Stimulated activated naive CD8-positive, alpha-beta T cell treated with anti-CD3 and anti-CD28 coated beads, Interleukin-15, Interleukin-2, amounts not matched to agents 100 U/mL and 50 U/mL, for 24 hours (primary cell): ENCODE data around the gene KRT86.
"Not testable (repeated sequence)": the region's sequence is repeated elsewhere in the genome, so short reads cannot be mapped to it uniquely, and the experiment has no call there.

Experiments used
- ATAC-seq: fragments of 150-1000 bp; cut with Tn5 transposase; one replicate; pipeline ENCODE4 v1.10.0; 2021
- DNase-seq: peaks from one replicate; pipeline ENCODE4 v3.0.0; 2021

The KRT86 gene

DNA sequence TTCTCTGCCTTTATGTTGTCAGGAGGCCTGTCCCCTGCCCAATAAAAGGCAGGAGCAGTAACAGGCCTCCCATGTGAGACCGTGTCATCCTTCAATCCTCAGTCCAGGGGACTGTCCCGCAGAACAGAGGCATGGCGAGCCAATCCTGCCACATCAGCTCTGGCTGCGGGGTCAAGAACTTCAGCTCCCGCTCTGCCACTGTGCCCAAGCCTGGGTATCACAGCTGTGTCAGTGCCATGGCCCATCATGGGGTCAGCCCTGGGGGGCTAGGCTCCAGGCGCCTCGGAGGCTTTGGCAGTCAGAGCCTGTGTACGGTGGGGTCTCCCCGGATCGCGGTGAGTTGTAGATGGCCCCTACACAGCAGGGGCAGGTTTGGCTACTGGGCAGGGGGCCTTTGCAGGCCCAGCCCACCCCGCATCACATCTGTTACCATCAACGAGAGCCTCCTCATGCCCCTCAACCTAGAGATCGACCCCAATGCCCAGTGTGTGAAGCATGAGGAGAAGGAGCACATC lies 66.7 kb downstream of the KRT86 start:
- ATAC-seq (no peak), DNase-seq (no peak)

DNA sequence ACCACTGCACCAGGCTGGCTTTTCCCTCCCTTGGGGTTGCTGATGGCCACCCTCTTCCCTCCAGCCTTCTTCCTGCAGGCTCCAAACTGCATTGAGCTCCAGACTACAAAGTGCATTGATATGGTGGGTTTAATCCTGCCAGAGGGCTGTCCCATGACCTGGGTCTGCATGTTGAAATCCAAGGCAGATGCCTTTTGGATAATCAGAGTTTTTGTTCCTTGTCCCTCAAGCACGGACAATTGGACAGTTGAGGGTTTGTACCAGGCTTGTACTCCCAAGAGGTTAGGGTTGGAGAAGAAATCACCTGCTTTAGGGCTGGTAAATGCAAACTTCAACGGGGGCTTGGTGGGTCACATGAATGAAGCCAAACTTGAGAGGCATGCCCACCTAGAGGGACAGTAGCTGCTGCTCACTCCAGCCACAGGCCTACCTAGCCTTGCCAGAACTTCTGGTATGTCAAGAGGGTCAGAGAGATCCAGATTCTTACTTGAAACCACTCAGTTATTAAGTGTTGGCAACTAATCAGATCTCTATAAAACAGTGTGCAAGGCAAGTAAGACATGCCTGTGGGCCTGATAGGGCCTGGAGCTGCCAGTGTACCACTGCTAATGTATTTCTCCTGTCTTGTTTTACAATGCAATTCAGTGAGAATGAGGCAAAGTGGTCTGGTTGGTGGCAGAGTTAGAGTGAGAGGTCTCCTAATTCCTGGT lies 68.5 kb downstream of the KRT86 start:
- DNase-seq (no peak), ATAC-seq (no peak)

DNA sequence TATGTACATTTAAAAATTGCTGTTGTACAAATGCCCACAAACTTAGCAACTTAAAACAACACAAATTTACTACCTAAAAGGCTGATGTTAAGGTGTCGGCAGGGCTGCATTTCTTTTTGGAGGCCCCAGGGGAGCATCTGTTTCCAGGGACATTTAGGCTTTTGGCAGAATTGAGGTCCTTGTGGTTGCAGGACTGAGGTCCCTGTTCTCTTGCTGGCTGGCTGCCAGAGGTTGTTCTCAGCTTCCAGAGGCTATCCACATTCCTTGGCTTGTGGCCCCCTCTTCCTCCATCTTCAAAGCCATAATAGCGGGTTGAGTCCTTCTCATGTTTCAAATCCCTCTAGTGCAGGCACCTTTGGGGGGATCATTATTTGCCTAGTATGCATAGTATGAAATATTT lies 69.1 kb downstream of the KRT86 start:
- DNase-seq (no peak), ATAC-seq (no peak)

DNA sequence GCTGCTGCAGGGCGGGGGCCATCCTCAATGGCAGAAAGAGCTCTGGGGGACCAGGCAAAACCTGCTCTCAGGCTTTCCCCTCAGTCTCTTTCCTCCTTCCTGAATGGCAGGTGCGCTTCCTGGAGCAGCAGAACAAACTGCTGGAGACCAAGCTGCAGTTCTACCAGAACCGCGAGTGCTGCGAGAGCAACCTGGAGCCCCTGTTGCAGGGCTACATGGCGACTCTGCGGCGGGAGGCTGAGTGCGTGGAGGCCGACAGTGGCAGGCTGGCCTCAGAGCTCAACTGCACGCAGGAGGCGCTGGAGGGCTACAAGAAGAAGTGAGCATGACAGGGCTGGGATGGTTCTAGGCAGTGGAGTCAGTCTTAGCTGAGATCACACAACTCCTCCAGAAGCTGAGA lies 69.7 kb downstream of the KRT86 start:
- DNase-seq (no peak), ATAC-seq (no peak)

DNA sequence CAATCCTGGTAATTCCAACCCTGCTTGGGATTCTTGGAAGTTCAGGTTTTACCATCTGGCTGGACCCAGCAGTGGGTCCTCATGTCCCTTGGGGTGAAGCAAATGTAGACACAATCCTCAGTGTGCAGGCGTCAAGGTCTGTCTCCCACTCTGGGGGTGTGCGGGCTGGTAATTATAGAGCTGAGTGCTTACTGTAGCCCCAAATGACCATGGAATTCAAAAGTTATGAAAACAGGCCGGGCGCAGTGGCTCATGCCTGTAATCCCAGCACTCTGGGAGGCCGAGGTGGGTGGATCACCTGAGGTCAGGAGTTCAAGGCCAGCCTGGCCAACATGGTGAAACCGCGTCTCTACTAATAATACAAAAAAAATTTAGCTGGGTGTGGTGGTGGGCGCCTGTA lies 70.6 kb downstream of the KRT86 start:
- ATAC-seq, result not testable (repeated sequence)

DNA sequence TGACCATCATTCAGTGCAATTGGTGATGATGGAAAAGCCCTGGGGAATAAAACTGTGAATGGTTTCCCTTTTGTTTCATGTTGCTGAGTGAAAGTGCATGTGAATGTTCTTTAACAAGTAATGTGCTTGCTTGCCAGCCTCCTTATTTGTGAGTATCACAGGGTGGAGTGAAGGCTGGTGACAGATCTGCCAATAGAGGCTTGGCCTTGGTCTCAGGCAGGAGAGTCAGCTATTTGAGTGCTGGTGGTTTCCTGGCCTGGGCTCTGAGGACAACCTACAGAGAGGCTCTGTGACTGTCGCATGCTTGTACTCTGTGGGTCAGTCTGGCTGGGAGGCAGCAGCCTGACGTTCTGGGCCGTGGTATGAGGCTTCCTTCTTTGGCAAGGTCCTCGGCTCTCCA lies 72.1 kb downstream of the KRT86 start:
- no peak for ATAC-seq
- DNase-seq, result no peak

More for the DNA sequence above, 70.6 kb downstream of the KRT86 start:
- not testable (repeated sequence) for DNase-seq

DNA sequence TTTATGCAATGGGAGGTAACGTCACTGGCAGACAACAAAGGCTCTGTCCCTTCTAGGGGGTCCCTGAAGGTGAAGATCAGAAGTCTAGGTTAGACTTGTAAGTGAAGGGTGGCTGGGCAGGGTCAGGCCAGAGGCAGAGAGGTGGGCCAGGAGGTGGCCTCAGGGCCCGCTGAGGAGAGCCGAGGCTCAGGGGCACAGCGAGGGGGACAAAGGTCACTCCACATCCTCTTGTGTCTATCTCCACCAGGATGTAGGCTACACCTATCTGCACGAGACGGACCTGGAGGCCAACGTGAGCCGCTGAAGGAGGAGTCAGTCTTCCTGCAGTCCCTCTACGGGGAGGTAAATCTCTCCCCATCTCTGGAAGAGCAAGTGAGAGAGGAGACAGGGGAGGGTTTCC lies 72.6 kb downstream of the KRT86 start:
- no peak for DNase-seq
- no peak for ATAC-seq

DNA sequence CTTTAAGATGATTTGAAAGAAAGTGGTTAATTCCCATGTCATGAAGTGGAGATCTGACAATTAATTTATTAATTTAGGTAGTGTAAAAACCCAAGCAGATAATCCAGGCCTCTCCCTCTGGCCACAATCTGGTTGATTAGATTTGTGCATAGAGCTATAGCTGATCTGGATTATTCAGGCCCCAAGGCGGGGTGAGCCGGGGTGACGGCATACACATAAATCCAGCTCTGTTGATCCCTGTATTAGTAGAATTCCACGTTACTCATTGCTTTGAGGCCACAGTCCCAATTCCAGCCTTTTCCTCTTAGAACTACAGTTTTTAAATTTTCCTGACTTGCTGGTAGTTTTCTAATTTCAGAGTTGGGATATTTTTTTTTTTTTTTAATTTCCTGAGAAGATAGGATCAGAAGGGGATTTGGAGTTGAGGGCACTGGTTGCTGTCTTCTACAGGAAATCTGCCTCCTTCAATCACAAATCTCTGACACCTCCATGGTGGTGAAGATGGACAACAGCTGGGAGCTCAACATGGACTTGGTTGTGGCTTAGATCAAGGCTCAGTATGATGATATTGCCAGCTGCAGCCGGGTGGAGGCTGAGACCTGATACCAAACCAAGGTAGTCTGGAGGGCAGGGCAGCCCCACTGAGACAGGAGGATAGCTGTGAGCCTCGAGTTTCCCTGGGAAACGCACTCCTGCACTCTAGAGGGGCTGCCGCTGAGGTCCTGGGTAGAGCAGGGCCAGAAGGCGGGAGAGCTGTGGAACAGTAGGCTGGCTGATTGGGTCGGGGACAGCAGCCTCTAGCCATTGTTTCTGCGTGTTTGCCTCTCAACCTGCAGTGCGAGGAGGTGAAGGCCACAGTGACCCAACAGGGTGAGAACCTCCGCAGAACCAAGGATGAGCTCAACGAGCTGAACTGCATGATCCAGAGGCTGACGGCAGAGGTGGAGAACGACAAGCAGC lies 73.4 kb downstream of the KRT86 start:
- ATAC-seq (no peak), DNase-seq (no peak)

DNA sequence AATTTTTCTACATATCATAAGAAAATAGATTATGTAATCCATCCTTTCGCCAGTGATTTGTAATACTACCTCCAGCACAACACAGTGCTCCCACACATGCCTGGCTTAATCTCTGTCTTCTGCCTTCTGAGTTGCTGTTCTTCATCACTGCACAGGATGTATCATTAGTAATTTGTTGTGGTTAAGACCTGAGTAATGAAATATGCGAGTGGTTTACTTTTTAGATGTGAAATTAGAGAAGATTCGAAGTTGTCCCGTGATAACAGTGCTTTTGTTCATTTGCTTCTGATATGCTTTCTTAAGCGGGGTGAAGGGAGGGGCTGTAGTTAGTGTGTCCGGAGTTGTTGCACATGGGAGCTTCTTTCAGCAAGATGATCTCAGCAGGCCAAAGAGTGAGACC lies 74.8 kb downstream of the KRT86 start:
- ATAC-seq, result no peak
- no peak for DNase-seq

DNA sequence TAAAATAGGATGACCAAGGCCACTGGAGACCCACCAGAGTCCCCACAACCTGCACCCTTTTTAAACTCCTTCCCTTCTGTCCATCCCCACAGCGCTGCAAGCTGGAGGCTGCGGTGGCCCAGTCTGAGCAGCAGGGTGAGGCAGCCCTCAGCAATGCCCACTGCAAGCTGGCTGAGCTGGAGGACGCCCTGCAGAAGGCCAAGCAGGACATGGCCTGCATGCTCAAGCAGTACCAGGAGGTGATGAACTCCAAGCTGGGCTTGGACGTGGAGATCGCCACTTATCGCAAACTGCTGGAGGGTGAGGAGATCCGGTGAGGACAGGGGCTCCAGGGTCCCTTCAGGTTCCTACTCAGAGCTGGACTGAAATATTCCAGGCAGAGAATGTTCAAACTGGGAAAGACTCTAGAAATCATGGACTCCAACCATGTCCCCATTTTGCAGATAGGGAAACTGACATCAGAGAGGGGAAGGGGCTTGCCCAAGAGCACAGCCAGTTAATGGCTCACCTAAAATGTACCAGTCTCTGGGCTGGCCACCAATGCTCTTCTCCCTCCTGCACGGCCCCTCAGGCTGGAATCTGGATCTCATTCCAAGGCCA lies 75.7 kb downstream of the KRT86 start:
- ATAC-seq (no peak), DNase-seq (no peak)

DNA sequence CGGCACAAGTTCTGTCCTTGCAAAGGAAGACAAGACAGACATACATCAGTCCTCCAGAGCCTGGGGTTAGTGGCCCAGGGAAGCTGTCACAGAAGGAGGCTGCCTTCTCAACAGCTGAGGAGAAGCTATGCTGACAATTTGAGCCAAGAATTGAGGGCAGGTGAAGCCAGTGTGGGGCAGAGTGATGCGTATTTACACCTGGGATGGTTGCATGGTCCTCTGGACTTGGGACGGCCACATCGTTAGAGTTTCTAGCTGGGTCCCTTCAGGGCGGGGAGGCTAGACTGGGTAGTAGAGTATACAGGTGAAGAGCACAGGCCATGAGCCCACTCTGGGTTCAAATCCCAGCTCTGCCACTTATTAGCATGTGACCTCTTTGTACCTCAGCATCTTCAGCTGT lies 76.3 kb downstream of the KRT86 start:
- ATAC-seq, result no peak
- no peak for DNase-seq

DNA sequence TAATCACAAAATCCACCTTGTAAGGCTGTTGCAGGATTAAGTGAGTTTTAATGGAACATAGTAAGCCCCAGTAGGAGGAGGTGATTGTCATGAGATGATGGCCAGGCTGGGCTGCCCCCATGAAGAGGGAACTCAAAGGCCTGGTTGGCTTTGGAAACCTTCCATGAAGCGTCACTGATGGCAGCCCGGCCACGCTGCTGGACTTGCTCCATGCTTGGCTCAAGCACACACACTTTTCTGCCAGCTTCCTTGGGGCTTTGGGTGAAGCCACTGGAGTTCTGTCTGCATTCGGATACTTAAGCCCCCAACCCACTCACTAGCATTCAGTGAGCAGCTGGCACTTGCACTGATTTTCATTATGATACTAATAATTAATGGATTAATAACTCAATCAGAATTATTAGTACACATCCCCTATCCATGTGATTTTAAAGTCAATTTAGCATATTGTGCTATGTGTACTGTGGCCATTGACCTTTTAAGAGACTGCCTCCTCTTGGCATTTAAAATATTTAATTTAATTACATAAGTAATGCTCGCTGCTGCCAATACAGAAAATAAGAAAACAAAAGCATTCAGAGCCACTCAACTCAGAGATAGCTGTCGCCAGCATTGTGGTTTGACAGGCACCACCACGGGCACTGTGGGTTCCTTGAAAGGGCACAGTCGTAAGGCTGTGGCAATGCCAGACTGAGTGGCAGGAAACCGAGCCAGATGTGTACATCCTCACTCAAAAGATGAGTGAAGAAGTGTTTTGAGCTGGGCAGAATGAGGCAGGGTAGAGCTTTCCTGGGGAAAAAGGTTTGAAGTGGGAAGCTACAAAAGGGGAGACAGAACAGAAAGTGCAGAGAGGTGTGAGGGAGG lies 77.0 kb downstream of the KRT86 start:
- peak; percentile 47 for DNase-seq
- ATAC-seq, result peak; percentile 75

DNA sequence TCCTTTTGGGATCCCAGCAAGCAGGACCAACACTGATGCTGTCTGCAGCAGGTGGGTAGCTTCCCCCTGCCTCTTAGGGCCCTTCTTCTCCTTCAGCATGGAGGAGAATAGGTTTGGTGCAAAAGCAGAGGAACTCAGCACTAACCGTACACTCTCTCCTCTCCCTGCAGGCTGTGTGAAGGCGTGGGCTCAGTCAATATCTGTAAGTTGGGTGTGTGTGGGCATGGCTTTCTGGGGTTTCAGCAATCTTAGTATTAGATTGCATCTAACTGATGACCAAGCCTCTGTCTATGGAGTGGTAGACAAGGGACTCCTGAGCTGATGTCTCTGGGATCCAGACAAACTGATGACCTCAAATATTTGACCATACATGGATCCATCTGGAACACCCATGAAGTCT lies 78.5 kb downstream of the KRT86 start:
- no peak for DNase-seq

DNA sequence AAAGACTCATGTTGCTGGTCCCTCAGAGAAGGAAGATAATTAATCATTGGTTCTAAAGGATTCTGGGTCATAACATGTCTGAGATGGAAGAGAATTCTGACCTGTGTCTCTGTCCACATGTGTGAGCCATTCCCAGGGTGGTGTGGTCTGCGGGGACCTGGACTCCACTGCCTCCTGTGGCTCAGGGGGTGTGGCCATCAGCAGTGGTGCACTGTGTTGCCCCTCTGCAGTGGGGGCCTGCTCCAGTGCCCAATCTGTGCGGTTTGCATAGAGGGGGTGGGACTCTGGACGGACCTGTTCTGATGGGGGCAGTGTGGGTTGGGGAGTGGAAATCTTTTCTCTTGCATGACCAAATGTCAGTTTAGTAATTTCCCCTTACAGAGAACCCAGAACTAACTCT lies 79.3 kb downstream of the KRT86 start:
- DNase-seq (no peak), ATAC-seq (no peak)

More for the DNA sequence above, 78.5 kb downstream of the KRT86 start:
- no peak for ATAC-seq

DNA sequence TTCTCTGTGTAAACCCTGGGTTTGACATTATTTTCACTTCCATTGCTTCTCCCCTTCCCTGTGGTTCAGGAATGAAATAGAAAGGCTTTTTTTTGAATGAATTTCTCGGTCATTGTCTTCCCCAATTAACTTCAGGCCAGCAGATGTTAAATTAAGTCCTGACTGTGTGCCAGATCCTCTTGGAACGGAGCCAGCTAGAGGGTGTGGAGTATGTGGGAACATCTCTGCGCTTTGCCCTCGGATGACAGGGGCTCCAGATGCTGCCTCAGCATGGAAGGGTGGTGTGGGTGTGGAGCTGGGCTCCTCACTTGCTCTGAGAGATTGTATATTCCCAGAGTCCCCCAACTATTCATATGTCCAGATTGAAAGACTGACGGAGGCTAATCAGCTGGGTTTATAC lies 79.8 kb downstream of the KRT86 start:
- DNase-seq, result no peak
- ATAC-seq, result no peak

DNA sequence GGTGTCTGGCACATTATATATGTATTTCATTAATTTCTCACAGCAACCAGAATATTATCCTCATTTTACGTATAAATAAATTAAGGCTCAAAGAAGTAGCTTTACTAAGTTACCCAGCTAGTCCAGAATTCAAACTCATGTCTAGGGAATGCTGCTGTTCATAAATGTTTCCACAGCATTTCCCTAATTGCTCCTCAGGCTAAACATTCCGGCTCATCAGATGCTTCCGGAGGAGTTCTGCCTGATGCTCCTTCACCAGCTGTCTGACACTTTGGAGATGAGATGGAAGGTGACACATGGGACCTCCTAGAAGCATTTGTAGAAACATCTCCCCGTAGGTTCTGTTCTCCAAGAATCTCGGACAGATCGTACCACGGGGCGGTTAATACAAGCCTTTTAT lies 80.7 kb downstream of the KRT86 start:
- DNase-seq (no peak), ATAC-seq (no peak)

DNA sequence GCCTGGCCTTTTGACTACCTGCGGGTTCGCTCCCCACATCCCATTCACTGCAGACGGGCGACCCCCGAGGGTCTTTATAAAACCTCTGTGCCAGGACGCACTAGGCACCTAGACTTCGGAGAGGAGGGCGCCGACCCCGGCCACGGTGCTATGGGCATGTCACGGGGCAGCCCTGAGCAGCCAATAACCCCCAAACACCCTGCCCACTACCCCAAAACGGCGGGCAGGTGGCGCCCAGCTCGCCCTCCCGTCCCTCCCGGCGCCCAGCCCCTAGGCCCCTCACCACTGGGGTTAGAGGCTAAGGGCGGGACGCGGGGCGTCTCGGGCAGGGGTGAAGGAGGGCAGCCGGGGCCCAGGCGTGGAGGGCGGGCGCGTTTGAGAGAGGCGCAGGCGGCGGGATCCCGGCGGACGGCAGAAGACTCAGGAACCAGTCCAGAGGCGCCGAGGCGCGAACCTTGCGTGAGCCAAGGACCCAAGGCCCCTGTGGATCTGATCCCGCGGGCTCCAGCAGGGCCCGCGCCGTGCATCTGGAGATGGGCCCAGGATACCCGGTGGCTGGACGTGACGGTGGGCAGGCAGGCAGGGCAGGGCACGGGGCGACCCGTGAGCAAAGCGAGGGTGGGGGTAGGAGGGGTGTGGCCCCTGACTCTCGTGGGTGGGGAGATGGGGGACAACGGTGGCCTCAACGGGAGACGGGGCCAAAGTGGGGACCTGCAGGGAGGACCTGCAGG lies 81.8 kb downstream of the KRT86 start:
- no peak for DNase-seq
- ATAC-seq, result no peak

DNA sequence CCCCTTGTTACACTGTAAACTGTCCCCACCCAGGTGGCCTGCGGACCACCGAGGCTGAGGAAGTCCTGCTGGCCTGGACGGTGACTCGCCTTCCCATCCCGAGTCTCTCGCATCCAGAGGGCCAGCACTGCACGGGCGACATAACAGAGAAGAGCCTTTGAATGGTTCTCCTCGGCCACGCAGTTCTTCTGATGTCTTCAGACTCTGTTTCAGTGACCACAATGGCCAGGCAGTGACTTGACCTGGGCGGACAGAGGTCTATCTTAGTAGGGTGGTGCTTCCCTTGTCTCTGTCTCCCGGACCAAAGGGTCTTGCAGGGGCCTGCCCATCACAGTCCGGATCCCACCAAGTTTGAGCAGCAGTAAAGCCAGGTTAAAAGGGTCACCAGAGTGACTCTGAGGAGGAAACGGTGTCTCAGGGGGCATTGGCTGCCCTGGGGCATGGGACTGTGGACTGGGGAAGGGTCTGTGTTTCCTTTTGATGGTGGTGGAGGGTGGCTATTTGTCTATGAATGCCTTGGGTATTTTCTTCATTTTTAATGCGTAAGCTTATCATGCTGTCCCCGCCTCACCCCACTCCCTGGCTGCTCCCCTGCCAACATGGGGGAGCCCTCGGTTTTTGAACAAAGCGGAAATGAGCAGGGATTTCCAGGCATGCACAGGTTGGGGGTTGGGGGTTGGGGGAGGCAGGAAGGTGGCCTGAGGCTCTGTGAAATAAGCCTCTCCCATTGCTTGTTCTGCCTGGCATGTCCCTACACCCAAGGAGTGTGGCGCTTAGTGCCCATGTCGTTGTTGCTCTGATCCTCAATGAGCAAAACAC lies 82.5 kb downstream of the KRT86 start:
- ATAC-seq (no peak), DNase-seq (no peak)
